Testis (tissue), 2 donors: ENCODE data around the gene NAGPA.

Source experiments
- CTCF ChIP-seq, 3 experiments: fragments of 450-650 bp in 2 of 3; fragments of 200-600 bp in 1 of 3; sonication (generic) in 1 of 3; IDR thresholded peaks; one replicate each; pipeline ENCODE4 v1.5.1; 2016 to 2019; ENCODE audit warnings: antibody characterized with exemption in 3 of 3, mild to moderate bottlenecking in 2 of 3, moderate library complexity in 1 of 3
- POLR2A ChIP-seq: fragments of 450-650 bp; IDR thresholded peaks from one replicate; pipeline ENCODE4 v1.6.1; 2017; ENCODE audit warnings: antibody characterized with exemption, mild to moderate bottlenecking, moderate library complexity

GRCh38 chr16:5065326-5065725 is 31.6 kb upstream of the NAGPA start:
- no peak for TF ChIP-seq CTCF (IDR thresholded peaks at IDR 0.05)
- TF ChIP-seq POLR2A, result no peak
